ENCODE measurements around the gene DUSP16.
"Not testable (repeated sequence)": the region's sequence is repeated elsewhere in the genome, so short reads cannot be mapped to it uniquely, and the experiment has no call there.

DNA sequence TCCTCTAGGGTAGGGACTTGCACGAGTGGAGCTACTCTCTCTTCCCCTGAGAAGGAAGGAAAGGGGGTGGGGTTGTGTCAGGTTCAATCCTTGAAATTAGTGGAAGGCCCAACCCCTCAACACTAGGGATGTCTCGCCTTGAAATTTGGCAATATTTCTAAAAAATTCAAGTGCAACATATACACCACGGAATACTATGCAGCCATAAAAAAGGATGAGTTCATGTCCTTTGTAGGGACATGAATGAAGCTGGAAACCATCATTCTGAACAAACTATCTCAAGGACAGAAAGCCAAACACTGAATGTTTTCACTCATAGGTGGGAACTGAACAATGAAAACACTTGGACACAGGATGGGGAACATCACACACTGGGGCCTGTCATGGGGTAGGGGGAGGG, 33.9 kb upstream of the DUSP16 start:
- not testable (repeated sequence) for TF ChIP-seq SUZ12, FOXK2, ELF4 (IDR thresholded peaks at IDR 0.05)

All from HEK293T (cell line).